Ectodermal cell (in vitro differentiated cells): Measurements from ENCODE around the gene TBC1D17.
A peak's percentile ranks its signal among the peaks of the same experiment; 100 is the strongest.
"Not testable (repeated sequence)": the region's sequence is repeated elsewhere in the genome, so short reads cannot be mapped to it uniquely, and the experiment has no call there.

Source experiments
- H3K27ac ChIP-seq: 2 replicates; pipeline ENCODE4 v1.7.0; 2013; ENCODE audit warnings: mild to moderate bottlenecking, low read depth, low read length; ENCODE audit not compliant: insufficient read depth, poor library complexity, severe bottlenecking
- H3K27me3 ChIP-seq: 2 replicates; pipeline ENCODE4 v1.7.0; 2013; ENCODE audit warnings: mild to moderate bottlenecking, low read length; ENCODE audit not compliant: insufficient read depth, control insufficient read depth, poor library complexity, severe bottlenecking
- H3K36me3 ChIP-seq: one replicate; pipeline ENCODE4 v1.7.0; 2013; ENCODE audit warnings: low read length; ENCODE audit not compliant: control insufficient read depth, insufficient read depth
- H3K4me1 ChIP-seq: one replicate; pipeline ENCODE4 v1.7.0; 2013; ENCODE audit warnings: low read length; ENCODE audit not compliant: control insufficient read depth, insufficient read depth
- H3K4me3 ChIP-seq: 2 replicates; pipeline ENCODE4 v1.7.0; 2013; ENCODE audit warnings: low read depth, low read length, control low read depth; ENCODE audit not compliant: insufficient read depth
- H3K9me3 ChIP-seq: 2 replicates; pipeline ENCODE4 v1.7.0; 2013; ENCODE audit warnings: mild to moderate bottlenecking, low read length, moderate library complexity; ENCODE audit not compliant: control insufficient read depth
- WGBS, 2 experiments: methylation state at CpG; one replicate each; pipeline ENCODE4 v1.1.7; 2013; ENCODE audit warnings: missing lambda C conversion rate in 2 of 2; 5-methylcytosine and 5-hydroxymethylcytosine counted together

Gene TBC1D17

GRCh38 chr19:49921871-49922795, 44.6 kb downstream of the TBC1D17 start:
- 91 to 92% methylated on average over 22 of the region's 22 CpGs for WGBS, 2 experiments
- Histone ChIP-seq H3K4me1 (peaks cover 15% of the 10 kb centered on the region), H3K27ac (no peak overlapping the region), H3K9me3 (no peaks in the 10 kb centered on the region), H3K27me3 (no peaks in the 10 kb centered on the region), H3K4me3 (no peak overlapping the region), H3K36me3 (peaks cover 14% of the 10 kb centered on the region)

- Histone ChIP-seq H3K36me3 (peaks cover 23% of the 10 kb centered on the region), H3K27me3 (no peaks in the 10 kb centered on the region)
- WGBS, 2 experiments: 93 to 94% methylated on average over 31 of the region's 31 CpGs
These were observed 45.8 kb downstream of the TBC1D17 start for GRCh38 chr19:49923055-49924003.

GRCh38 chr19:49924004-49924880, 46.7 kb downstream of the TBC1D17 start:
- Histone ChIP-seq H3K4me3 (no peak overlapping the region), H3K27me3 (no peaks in the 10 kb centered on the region), H3K4me1 (peaks cover 19% of the 10 kb centered on the region), H3K36me3 (peaks cover 23% of the 10 kb centered on the region), H3K9me3 (no peaks in the 10 kb centered on the region), H3K27ac (no peak overlapping the region)
- WGBS, 2 experiments: 93% methylated on average over 25 of the region's 25 CpGs

More at GRCh38 chr19:49923055-49924003, 45.8 kb downstream of the TBC1D17 start:
- no peak overlapping the region for H3K4me3 ChIP-seq
- H3K27ac ChIP-seq: no peak overlapping the region
- no peaks in the 10 kb centered on the region for H3K9me3 ChIP-seq
- H3K4me1 ChIP-seq: peaks cover 19% of the 10 kb centered on the region

GRCh38 chr19:49924881-49925210, 47.3 kb downstream of the TBC1D17 start:
- H3K36me3 ChIP-seq: peaks cover 23% of the 10 kb centered on the region
- H3K4me3 ChIP-seq, H3K9me3 ChIP-seq, H3K27ac ChIP-seq, H3K27me3 ChIP-seq: not testable (repeated sequence)
- peaks cover 19% of the 10 kb centered on the region for H3K4me1 ChIP-seq
- 94% methylated on average over 13 of the region's 13 CpGs for WGBS, 2 experiments

- Histone ChIP-seq H3K9me3 (no peaks in the 10 kb centered on the region), H3K4me3 (no peak overlapping the region), H3K27ac (no peak overlapping the region), H3K36me3 (peaks cover 23% of the 10 kb centered on the region), H3K4me1 (peaks cover 19% of the 10 kb centered on the region), H3K27me3 (no peaks in the 10 kb centered on the region)
- 95 to 97% methylated on average over 5 of the region's 5 CpGs for WGBS, 2 experiments
These were observed 48.0 kb downstream of the TBC1D17 start for GRCh38 chr19:49925486-49925885.

- WGBS, 2 experiments: 94 to 98% methylated on average over 10 of the region's 10 CpGs
- Histone ChIP-seq H3K9me3 (no peaks in the 10 kb centered on the region), H3K27me3 (no peaks in the 10 kb centered on the region), H3K4me1 (peaks cover 19% of the 10 kb centered on the region), H3K36me3 (peaks cover 23% of the 10 kb centered on the region), H3K4me3 (no peak overlapping the region), H3K27ac (no peak overlapping the region)
These were observed 49.0 kb downstream of the TBC1D17 start for GRCh38 chr19:49926515-49926914.

GRCh38 chr19:49927526-49928264, 50.2 kb downstream of the TBC1D17 start:
- no peak overlapping the region for H3K27ac ChIP-seq
- H3K9me3 ChIP-seq: no peaks in the 10 kb centered on the region
- H3K4me3 ChIP-seq: peak overlapping the region; percentile 78
- 92 to 93% methylated on average over 14 of the region's 14 CpGs for WGBS, 2 experiments
- H3K36me3 ChIP-seq: peaks cover 23% of the 10 kb centered on the region
- no peaks in the 10 kb centered on the region for H3K27me3 ChIP-seq
- peaks cover 15% of the 10 kb centered on the region for H3K4me1 ChIP-seq

- peak within 1 kb of the TSS; percentile 93 for H3K27ac ChIP-seq
These were observed 51.7 kb downstream of the TBC1D17 start, which contains the start of the genes ATF5 and NUP62 for GRCh38 chr19:49929121-49929610. TSS of gene ATF5 (plus strand) at chr19:49929205. CDS start at chr19:49930851, 1,646 bp downstream. TSS of gene NUP62 (minus strand) at chr19:49929504. CDS start at chr19:49909807, 19,697 bp downstream.

More at GRCh38 chr19:49929121-49929610, 51.7 kb downstream of the TBC1D17 start, which contains the start of the genes ATF5 and NUP62:
- H3K4me3 ChIP-seq: peak within 1 kb of the TSS; percentile 78
- no peaks in the 10 kb centered on the region for H3K27me3 ChIP-seq
- peaks cover 16% of the 10 kb centered on the region for H3K36me3 ChIP-seq
- 0% methylated on average over 48 of the region's 48 CpGs for WGBS, 2 experiments
- H3K4me1 ChIP-seq: peaks cover 10% of the 10 kb centered on the region
- no peaks in the 10 kb centered on the region for H3K9me3 ChIP-seq
